ENCODE results near the gene CUL9.

CUL9 gene

GRCh38 chr6:43213431-43213830 is 31.4 kb downstream of the CUL9 start:
- 91 to 92% methylated on average over 11 of the region's 11 CpGs for WGBS, 2 experiments
- Histone ChIP-seq H3K36me3 (ENCODE audit: control insufficient read depth, insufficient read depth, low read length) (no peaks in the 10 kb centered on the region), H3K9me3 (ENCODE audit: control insufficient read depth, low read length) (no peaks in the 10 kb centered on the region), H3K27me3 (ENCODE audit: control insufficient read depth, insufficient read depth, low read length, poor library complexity, severe bottlenecking) (no peaks in the 10 kb centered on the region), H3K4me1 (ENCODE audit: control insufficient read depth, insufficient read depth, low read length) (no peaks in the 10 kb centered on the region), H3K27ac (ENCODE audit: insufficient read depth, low read depth, low read length, poor library complexity, severe bottlenecking) (no peak overlapping the region), H3K4me3 (ENCODE audit: insufficient read depth, low read depth, low read length) (no peak overlapping the region)

- 91 to 97% methylated on average over 8 of the region's 8 CpGs for WGBS, 2 experiments
- H3K36me3 ChIP-seq (ENCODE audit: control insufficient read depth, insufficient read depth, low read length) = no peaks in the 10 kb centered on the region
- no peaks in the 10 kb centered on the region for H3K27me3 ChIP-seq (ENCODE audit: control insufficient read depth, insufficient read depth, low read length, poor library complexity, severe bottlenecking)
- no peaks in the 10 kb centered on the region for H3K9me3 ChIP-seq (ENCODE audit: control insufficient read depth, low read length)
- no peaks in the 10 kb centered on the region for H3K4me1 ChIP-seq (ENCODE audit: control insufficient read depth, insufficient read depth, low read length)
- no peak overlapping the region for H3K27ac ChIP-seq (ENCODE audit: insufficient read depth, low read depth, low read length, poor library complexity, severe bottlenecking)
- H3K4me3 ChIP-seq (ENCODE audit: insufficient read depth, low read depth, low read length) = no peak overlapping the region
Observed at GRCh38 chr6:43215066-43215465, 33.1 kb downstream of the CUL9 start.

GRCh38 chr6:43216200-43216599 is 34.2 kb downstream of the CUL9 start:
- no peaks in the 10 kb centered on the region for H3K9me3 ChIP-seq (ENCODE audit: control insufficient read depth, low read length)
- H3K4me1 ChIP-seq (ENCODE audit: control insufficient read depth, insufficient read depth, low read length) = no peaks in the 10 kb centered on the region
- 89 to 90% methylated on average over 12 of the region's 12 CpGs for WGBS, 2 experiments
- no peak overlapping the region for H3K27ac ChIP-seq (ENCODE audit: insufficient read depth, low read depth, low read length, poor library complexity, severe bottlenecking)
- no peaks in the 10 kb centered on the region for H3K36me3 ChIP-seq (ENCODE audit: control insufficient read depth, insufficient read depth, low read length)
- no peak overlapping the region for H3K4me3 ChIP-seq (ENCODE audit: insufficient read depth, low read depth, low read length)
- H3K27me3 ChIP-seq (ENCODE audit: control insufficient read depth, insufficient read depth, low read length, poor library complexity, severe bottlenecking) = no peaks in the 10 kb centered on the region

GRCh38 chr6:43217351-43217750 is 35.4 kb downstream of the CUL9 start:
- Histone ChIP-seq H3K4me1 (ENCODE audit: control insufficient read depth, insufficient read depth, low read length) (no peaks in the 10 kb centered on the region), H3K27me3 (ENCODE audit: control insufficient read depth, insufficient read depth, low read length, poor library complexity, severe bottlenecking) (no peaks in the 10 kb centered on the region)
- WGBS, 2 experiments = 93 to 94% methylated on average over 5 of the region's 5 CpGs

GRCh38 chr6:43219119-43219518 is 37.1 kb downstream of the CUL9 start:
- Histone ChIP-seq H3K4me3 (ENCODE audit: insufficient read depth, low read depth, low read length) (no peak overlapping the region), H3K9me3 (ENCODE audit: control insufficient read depth, low read length) (no peaks in the 10 kb centered on the region), H3K36me3 (ENCODE audit: control insufficient read depth, insufficient read depth, low read length) (peaks cover 2% of the 10 kb centered on the region), H3K4me1 (ENCODE audit: control insufficient read depth, insufficient read depth, low read length) (no peaks in the 10 kb centered on the region), H3K27me3 (ENCODE audit: control insufficient read depth, insufficient read depth, low read length, poor library complexity, severe bottlenecking) (no peaks in the 10 kb centered on the region), H3K27ac (ENCODE audit: insufficient read depth, low read depth, low read length, poor library complexity, severe bottlenecking) (no peak overlapping the region)
- 93 to 95% methylated on average over 3 of the region's 3 CpGs for WGBS, 2 experiments

More at GRCh38 chr6:43217351-43217750, 35.4 kb downstream of the CUL9 start:
- Histone ChIP-seq H3K36me3 (ENCODE audit: control insufficient read depth, insufficient read depth, low read length) (no peaks in the 10 kb centered on the region), H3K4me3 (ENCODE audit: insufficient read depth, low read depth, low read length) (no peak overlapping the region), H3K27ac (ENCODE audit: insufficient read depth, low read depth, low read length, poor library complexity, severe bottlenecking) (no peak overlapping the region), H3K9me3 (ENCODE audit: control insufficient read depth, low read length) (no peaks in the 10 kb centered on the region)

GRCh38 chr6:43219814-43220213 is 37.8 kb downstream of the CUL9 start:
- no peaks in the 10 kb centered on the region for H3K27me3 ChIP-seq (ENCODE audit: control insufficient read depth, insufficient read depth, low read length, poor library complexity, severe bottlenecking)
- no peaks in the 10 kb centered on the region for H3K4me1 ChIP-seq (ENCODE audit: control insufficient read depth, insufficient read depth, low read length)
- WGBS, 2 experiments = 85 to 92% methylated on average over 7 of the region's 7 CpGs
- H3K4me3 ChIP-seq (ENCODE audit: insufficient read depth, low read depth, low read length) = no peak overlapping the region
- no peak overlapping the region for H3K27ac ChIP-seq (ENCODE audit: insufficient read depth, low read depth, low read length, poor library complexity, severe bottlenecking)
- peaks cover 4% of the 10 kb centered on the region for H3K36me3 ChIP-seq (ENCODE audit: control insufficient read depth, insufficient read depth, low read length)
- no peaks in the 10 kb centered on the region for H3K9me3 ChIP-seq (ENCODE audit: control insufficient read depth, low read length)

GRCh38 chr6:43220439-43220951 is 38.5 kb downstream of the CUL9 start:
- Histone ChIP-seq H3K4me1 (ENCODE audit: control insufficient read depth, insufficient read depth, low read length) (no peaks in the 10 kb centered on the region), H3K4me3 (ENCODE audit: insufficient read depth, low read depth, low read length) (no peak overlapping the region), H3K36me3 (ENCODE audit: control insufficient read depth, insufficient read depth, low read length) (peaks cover 4% of the 10 kb centered on the region), H3K27me3 (ENCODE audit: control insufficient read depth, insufficient read depth, low read length, poor library complexity, severe bottlenecking) (no peaks in the 10 kb centered on the region), H3K9me3 (ENCODE audit: control insufficient read depth, low read length) (no peaks in the 10 kb centered on the region), H3K27ac (ENCODE audit: insufficient read depth, low read depth, low read length, poor library complexity, severe bottlenecking) (no peak overlapping the region)
- 92 to 93% methylated on average over 16 of the region's 16 CpGs for WGBS, 2 experiments

- no peak overlapping the region for H3K4me3 ChIP-seq (ENCODE audit: insufficient read depth, low read depth, low read length)
- H3K9me3 ChIP-seq (ENCODE audit: control insufficient read depth, low read length) = no peaks in the 10 kb centered on the region
- 92 to 94% methylated on average over 20 of the region's 20 CpGs for WGBS, 2 experiments
- H3K27ac ChIP-seq (ENCODE audit: insufficient read depth, low read depth, low read length, poor library complexity, severe bottlenecking) = no peak overlapping the region
- H3K4me1 ChIP-seq (ENCODE audit: control insufficient read depth, insufficient read depth, low read length) = no peaks in the 10 kb centered on the region
- H3K36me3 ChIP-seq (ENCODE audit: control insufficient read depth, insufficient read depth, low read length) = peaks cover 4% of the 10 kb centered on the region
- H3K27me3 ChIP-seq (ENCODE audit: control insufficient read depth, insufficient read depth, low read length, poor library complexity, severe bottlenecking) = no peaks in the 10 kb centered on the region
Observed at GRCh38 chr6:43221046-43221972, 39.3 kb downstream of the CUL9 start.

- no peaks in the 10 kb centered on the region for H3K4me1 ChIP-seq (ENCODE audit: control insufficient read depth, insufficient read depth, low read length)
- H3K27ac ChIP-seq (ENCODE audit: insufficient read depth, low read depth, low read length, poor library complexity, severe bottlenecking) = no peak overlapping the region
- no peaks in the 10 kb centered on the region for H3K27me3 ChIP-seq (ENCODE audit: control insufficient read depth, insufficient read depth, low read length, poor library complexity, severe bottlenecking)
- H3K9me3 ChIP-seq (ENCODE audit: control insufficient read depth, low read length) = no peaks in the 10 kb centered on the region
- peaks cover 4% of the 10 kb centered on the region for H3K36me3 ChIP-seq (ENCODE audit: control insufficient read depth, insufficient read depth, low read length)
- 92 to 94% methylated on average over 15 of the region's 15 CpGs for WGBS, 2 experiments
- no peak overlapping the region for H3K4me3 ChIP-seq (ENCODE audit: insufficient read depth, low read depth, low read length)
Observed at GRCh38 chr6:43222418-43223059, 40.5 kb downstream of the CUL9 start.

- Histone ChIP-seq H3K4me1 (ENCODE audit: control insufficient read depth, insufficient read depth, low read length) (no peaks in the 10 kb centered on the region), H3K4me3 (ENCODE audit: insufficient read depth, low read depth, low read length) (no peak overlapping the region), H3K36me3 (ENCODE audit: control insufficient read depth, insufficient read depth, low read length) (peaks cover 4% of the 10 kb centered on the region), H3K9me3 (ENCODE audit: control insufficient read depth, low read length) (no peaks in the 10 kb centered on the region), H3K27ac (ENCODE audit: insufficient read depth, low read depth, low read length, poor library complexity, severe bottlenecking) (no peak overlapping the region), H3K27me3 (ENCODE audit: control insufficient read depth, insufficient read depth, low read length, poor library complexity, severe bottlenecking) (no peaks in the 10 kb centered on the region)
- 89% methylated on average over 14 of the region's 14 CpGs for WGBS, 2 experiments
Observed at GRCh38 chr6:43223175-43223574, 41.2 kb downstream of the CUL9 start.
